IPS-18a (cell line): Measurements from ENCODE around the gene RPS13.
A peak's percentile ranks its signal among the peaks of the same experiment; 100 is the strongest.
"Not testable (repeated sequence)": the region's sequence is repeated elsewhere in the genome, so short reads cannot be mapped to it uniquely, and the experiment has no call there.

Experiments
- H3K27ac ChIP-seq: one replicate; pipeline ENCODE4 v1.5.1; 2013; ENCODE audit warnings: low read length
- H3K27me3 ChIP-seq: one replicate; pipeline ENCODE4 v1.6.1; 2013; ENCODE audit warnings: mild to moderate bottlenecking, low read length; ENCODE audit not compliant: control insufficient read depth, insufficient read depth
- H3K36me3 ChIP-seq: one replicate; pipeline ENCODE4 v1.6.1; 2013; ENCODE audit warnings: low read depth, low read length; ENCODE audit not compliant: control insufficient read depth
- H3K4me1 ChIP-seq: one replicate; pipeline ENCODE4 v1.6.1; 2013; ENCODE audit warnings: low read depth, low read length; ENCODE audit not compliant: control insufficient read depth
- H3K4me3 ChIP-seq: one replicate; pipeline ENCODE4 v1.5.1; 2013; ENCODE audit warnings: low read length
- H3K9ac ChIP-seq: one replicate; pipeline ENCODE4 v1.6.1; 2013; ENCODE audit warnings: mild to moderate bottlenecking, low read length, moderate library complexity
- H3K9me3 ChIP-seq: one replicate; pipeline ENCODE4 v1.6.1; 2013; ENCODE audit warnings: low read depth, low read length; ENCODE audit not compliant: control insufficient read depth

RPS13 gene

DNA sequence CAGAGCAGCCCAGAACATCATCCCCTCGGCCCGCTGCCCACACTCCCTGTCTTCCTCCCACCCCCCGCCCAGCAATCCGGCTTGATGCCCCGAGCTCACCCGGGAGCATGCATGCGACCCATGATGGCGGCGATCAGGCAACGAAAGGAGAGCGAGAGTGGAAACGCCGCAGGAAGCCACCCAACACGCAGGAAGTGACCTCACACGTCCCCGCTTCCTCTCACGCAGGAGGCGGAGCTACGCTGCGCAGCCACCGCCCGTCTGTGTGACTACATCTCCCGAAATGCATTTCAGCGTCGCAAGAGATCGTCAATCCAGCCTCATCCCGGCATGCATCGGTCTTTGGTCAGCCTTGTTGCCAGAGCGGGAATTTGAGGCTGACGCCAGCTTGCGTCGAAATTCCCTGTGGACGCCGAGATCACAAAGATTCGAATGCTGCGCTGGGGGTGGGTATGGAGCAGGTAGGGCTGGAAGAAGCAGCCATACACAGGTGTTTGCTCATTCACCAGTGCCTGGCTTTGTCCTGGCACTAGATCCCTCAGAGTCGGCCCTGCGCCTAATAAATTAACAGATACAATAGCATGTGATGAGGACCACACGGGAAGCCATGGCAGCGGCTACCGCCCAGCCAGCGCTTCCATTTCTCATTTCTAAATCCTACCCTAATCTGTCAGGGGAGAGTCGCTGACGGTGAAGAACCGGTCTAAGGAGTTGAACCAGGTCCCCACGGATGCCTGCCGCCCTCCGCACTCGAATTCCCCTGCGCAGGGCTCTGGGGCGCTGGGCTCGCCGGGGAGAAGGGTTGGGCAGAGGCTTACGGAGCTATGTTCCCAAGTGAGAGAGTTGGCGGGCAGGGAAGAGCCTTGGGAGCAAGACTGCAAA, at the start of gene RPS13:
TSS of gene RPS13 (minus strand) at position 148 of the 882 bp plus-strand sequence. CDS start at position 122, 26 bp downstream.
- Histone ChIP-seq H3K27me3 (no peaks in the 10 kb centered on the region), H3K27ac (peak within 1 kb of the TSS; percentile 97), H3K4me3 (peak within 1 kb of the TSS; percentile 83), H3K9me3 (no peaks in the 10 kb centered on the region), H3K4me1 (no peaks in the 10 kb centered on the region), H3K9ac (peak within 1 kb of the TSS; percentile 99), H3K36me3 (peaks cover 34% of the 10 kb centered on the region)

DNA sequence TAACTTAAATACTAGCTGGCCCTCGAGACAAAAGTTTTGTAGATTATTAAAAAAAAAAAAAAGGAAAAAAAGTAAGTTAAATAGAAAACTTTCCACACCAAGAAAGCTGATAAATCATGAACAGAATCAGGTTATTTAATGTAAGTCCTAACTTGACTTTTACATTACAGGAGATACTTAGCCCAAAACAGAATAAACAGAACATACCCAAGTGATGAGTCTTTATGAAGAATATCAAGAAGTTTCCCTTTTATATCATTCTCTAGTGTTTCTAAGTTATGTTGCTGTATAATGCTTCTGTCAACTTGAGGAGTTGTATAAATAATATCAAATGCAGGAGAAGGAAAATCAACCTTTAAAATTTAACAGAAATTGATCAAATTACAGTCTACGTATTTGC, 44.5 kb upstream of the RPS13 start:
- no peak overlapping the region for H3K9ac ChIP-seq
- H3K27me3 ChIP-seq = no peaks in the 10 kb centered on the region
- H3K36me3 ChIP-seq = peaks cover 45% of the 10 kb centered on the region
- no peaks in the 10 kb centered on the region for H3K4me1 ChIP-seq
- H3K9me3 ChIP-seq = no peaks in the 10 kb centered on the region
- no peak overlapping the region for H3K4me3 ChIP-seq
- H3K27ac ChIP-seq = no peak overlapping the region

DNA sequence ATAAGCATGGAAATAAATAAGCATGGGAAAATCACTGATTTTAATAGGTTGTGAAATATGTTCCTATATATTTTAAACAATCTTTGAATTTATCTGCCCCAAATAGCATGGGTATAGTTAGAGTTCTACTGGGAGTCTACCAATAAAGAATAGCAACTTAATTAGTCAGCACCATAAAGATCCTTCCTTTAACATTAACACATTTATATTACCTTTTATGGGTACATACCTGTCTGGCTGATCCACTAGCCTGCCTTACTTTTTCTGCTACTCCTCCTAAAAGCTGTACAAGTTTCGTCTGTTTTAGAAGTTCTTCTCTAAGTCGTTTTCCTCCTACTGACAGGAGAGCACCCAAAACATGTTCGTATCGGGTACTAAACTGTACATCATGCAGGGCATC, 39.8 kb upstream of the RPS13 start:
- Histone ChIP-seq H3K9ac (no peak overlapping the region), H3K9me3 (no peaks in the 10 kb centered on the region), H3K27me3 (no peaks in the 10 kb centered on the region), H3K4me1 (no peaks in the 10 kb centered on the region), H3K4me3 (no peak overlapping the region), H3K36me3 (peaks cover 56% of the 10 kb centered on the region), H3K27ac (no peak overlapping the region)

DNA sequence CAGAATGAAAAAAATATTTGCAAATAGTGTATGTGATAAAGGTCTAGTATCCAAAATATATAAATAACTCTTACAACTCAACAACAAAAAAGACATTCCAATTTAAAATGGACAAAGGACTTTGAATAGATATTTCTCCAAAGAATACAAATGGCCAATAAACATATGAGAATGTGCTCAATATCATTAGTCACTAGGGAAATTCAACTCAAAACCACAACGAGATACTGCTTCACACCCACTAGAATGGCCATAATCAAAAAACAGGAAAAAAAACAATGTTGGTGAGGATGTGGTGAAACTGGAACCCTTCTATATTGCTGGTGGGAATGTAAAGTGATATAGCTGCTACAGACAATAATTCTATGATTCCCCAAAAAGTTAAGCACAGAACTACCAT, 38.6 kb upstream of the RPS13 start:
- Histone ChIP-seq H3K4me1 (no peaks in the 10 kb centered on the region), H3K9me3 (no peaks in the 10 kb centered on the region), H3K9ac (no peak overlapping the region), H3K27me3 (no peaks in the 10 kb centered on the region), H3K27ac (no peak overlapping the region), H3K36me3 (peaks cover 50% of the 10 kb centered on the region), H3K4me3 (no peak overlapping the region)

DNA sequence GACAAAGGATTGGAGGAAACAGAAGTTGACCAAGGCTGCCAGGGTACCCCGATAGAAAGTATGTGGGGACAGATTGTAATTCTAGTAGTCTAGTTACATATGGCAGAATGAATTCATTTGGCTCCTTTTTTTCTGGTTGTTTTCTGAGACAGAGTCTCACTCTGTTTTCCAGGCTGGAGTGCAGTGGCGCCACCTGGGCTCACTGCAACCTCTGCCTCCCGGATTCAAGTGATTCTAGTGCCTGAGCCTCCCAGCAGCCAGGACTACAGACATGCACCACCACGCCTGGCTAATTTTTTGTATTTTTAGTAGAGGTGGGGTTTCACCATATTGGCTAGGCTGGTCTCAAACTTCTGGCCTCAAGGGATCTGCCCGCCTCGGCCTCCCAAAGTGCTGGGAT, 30.3 kb upstream of the RPS13 start:
- H3K4me3 ChIP-seq, H3K27ac ChIP-seq, H3K9me3 ChIP-seq, H3K4me1 ChIP-seq, H3K9ac ChIP-seq, H3K27me3 ChIP-seq: not testable (repeated sequence)
- H3K36me3 ChIP-seq = peaks cover 50% of the 10 kb centered on the region

DNA sequence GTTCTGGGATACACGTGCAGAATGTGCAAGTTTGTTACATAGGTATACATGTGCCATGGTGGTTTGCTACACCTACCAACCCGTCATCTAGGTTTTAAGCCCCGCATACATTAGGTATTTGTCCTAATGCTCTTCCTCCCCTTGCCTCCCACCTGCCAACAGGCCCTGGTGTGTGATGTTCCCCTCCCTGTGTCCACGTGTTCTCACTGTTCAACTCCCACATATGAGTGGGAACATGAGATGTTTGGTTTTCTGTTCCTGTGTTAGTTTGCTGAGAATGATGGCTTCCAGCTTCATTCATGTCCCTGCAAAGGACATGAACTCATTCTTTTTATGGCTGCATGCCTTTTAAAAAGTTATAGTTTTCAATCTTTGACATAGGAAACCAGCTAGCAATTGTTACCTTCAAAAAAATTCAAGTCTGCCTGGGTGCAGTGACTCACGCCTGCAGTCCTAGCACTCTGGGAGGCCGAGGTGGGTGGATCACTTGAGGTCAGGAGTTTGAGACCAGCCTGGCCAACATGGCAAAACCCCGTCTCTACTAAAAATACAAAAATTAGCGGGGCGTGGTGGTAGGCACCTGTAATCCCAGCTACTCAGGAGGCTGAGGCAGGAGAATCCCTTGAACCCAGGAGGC, 28.1 kb upstream of the RPS13 start:
- peaks cover 55% of the 10 kb centered on the region for H3K36me3 ChIP-seq
- H3K4me1 ChIP-seq, H3K27ac ChIP-seq, H3K27me3 ChIP-seq, H3K4me3 ChIP-seq, H3K9ac ChIP-seq, H3K9me3 ChIP-seq: not testable (repeated sequence)

DNA sequence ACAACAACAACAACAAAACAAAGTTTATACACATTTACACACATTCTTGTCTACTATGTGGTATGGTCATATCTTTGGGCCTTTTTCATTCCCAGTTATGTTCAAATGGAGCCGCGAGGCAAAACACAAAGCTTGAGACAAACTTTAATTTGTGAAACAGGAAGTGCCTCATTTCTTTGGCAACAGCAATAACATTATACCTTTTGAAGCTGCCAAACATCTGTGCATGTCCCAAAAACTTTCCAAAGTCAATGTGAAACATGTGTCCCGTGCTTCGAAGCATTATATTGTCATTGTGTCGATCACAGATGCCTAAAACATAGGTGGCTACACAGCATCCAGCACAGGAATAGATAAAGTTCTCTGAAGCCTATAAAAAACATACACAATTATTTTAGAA, 25.0 kb upstream of the RPS13 start:
- no peaks in the 10 kb centered on the region for H3K27me3 ChIP-seq
- no peak overlapping the region for H3K9ac ChIP-seq
- H3K4me3 ChIP-seq = no peak overlapping the region
- H3K36me3 ChIP-seq = peaks cover 60% of the 10 kb centered on the region
- H3K9me3 ChIP-seq = no peaks in the 10 kb centered on the region
- no peaks in the 10 kb centered on the region for H3K4me1 ChIP-seq
- no peak overlapping the region for H3K27ac ChIP-seq

DNA sequence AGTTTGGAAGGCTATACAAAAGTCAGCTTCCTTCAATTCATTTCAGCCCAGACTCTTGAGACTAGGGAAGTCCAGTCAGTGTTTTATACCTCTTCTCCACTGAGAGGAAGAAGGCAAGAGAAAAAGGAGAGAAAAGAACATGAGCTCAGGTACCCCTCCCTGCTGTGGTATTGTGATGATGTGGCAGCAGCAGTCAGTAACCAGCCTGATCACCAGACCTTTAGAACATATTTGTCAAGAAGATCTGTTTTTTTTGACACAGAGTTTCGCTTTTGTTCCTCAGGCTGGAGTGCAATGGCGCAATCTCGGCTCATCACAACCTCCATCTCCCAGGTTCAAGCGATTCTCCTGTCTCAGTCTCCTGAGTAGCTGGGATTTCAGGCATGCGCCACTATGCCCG, 21.2 kb upstream of the RPS13 start:
- Histone ChIP-seq H3K36me3 (peaks cover 71% of the 10 kb centered on the region), H3K4me1 (no peaks in the 10 kb centered on the region), H3K9me3 (no peaks in the 10 kb centered on the region), H3K27ac (no peak overlapping the region), H3K9ac (no peak overlapping the region), H3K4me3 (no peak overlapping the region), H3K27me3 (no peaks in the 10 kb centered on the region)

DNA sequence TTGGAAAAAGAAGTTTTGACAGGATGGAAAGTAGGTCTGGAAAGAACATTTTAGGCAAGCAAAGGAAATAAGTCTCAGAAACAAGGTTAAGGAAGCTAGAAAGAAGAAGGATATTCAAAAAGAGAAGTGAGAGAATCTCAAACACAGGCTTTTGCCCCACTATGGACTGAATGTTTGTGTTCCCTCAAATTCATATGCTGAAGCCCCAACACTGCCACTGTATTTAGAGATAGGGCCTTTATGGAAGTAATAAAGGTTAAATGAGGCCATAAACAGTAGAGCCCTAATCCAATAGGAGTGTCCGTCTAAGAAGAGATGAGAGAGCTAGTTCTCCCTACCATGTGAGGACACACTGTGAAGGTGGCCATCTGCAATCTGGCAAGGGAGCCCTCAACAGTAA, 20.6 kb upstream of the RPS13 start:
- H3K27me3 ChIP-seq = no peaks in the 10 kb centered on the region
- H3K4me3 ChIP-seq = no peak overlapping the region
- no peaks in the 10 kb centered on the region for H3K4me1 ChIP-seq
- no peak overlapping the region for H3K27ac ChIP-seq
- H3K9me3 ChIP-seq = no peaks in the 10 kb centered on the region
- H3K36me3 ChIP-seq = peaks cover 69% of the 10 kb centered on the region
- no peak overlapping the region for H3K9ac ChIP-seq

DNA sequence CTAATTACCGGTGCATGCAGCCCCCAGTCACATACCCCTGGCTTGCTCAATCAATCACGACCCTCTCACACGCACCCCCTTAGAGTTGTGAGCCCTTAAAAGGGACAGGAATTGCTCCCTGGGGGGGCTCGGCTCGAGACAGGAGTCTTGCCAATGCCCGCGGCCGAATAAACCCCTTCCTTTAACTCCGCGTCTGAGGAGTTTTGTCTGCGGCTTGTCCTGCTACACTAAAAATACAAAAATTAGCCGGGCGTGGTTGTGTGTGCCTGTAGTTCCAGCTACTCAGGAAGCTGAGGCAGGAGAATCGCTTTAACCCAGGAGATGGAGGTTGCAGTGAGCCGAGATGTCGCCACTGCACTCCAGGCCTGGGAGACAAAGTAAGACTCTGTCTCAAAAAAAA, 8.5 kb upstream of the RPS13 start:
- not testable (repeated sequence) for H3K4me1 ChIP-seq

DNA sequence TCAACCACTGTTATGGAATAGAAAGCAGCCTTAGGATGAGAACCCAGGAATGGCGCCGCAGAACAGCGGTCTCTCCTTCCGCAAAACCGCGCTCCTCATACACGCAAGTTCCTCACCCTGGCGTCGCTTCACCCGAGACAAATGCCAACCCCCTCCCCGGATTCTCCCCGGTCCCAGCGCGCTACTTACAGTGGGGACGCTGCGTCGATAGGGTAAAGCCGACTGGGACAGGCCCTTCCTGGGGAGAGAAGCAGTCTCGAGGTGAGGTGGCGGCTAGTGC, 287 bp downstream of the RPS13 start:
- no peaks in the 10 kb centered on the region for H3K9me3 ChIP-seq
- H3K36me3 ChIP-seq = peaks cover 34% of the 10 kb centered on the region
- H3K4me1 ChIP-seq = no peaks in the 10 kb centered on the region
- H3K27ac ChIP-seq = peak overlapping the region; percentile 81
- no peaks in the 10 kb centered on the region for H3K27me3 ChIP-seq
- H3K9ac ChIP-seq = peak overlapping the region; percentile 99
- H3K4me3 ChIP-seq = peak overlapping the region; percentile 83

More for the DNA sequence above, 8.5 kb upstream of the RPS13 start:
- H3K9me3 ChIP-seq, H3K27me3 ChIP-seq, H3K4me3 ChIP-seq, H3K9ac ChIP-seq, H3K27ac ChIP-seq: not testable (repeated sequence)
- peaks cover 24% of the 10 kb centered on the region for H3K36me3 ChIP-seq
